ENCODE results near the gene GPC6.
A peak's percentile ranks its signal among the peaks of the same experiment; 100 is the strongest.

Gene GPC6

GRCh38 chr13:93529961-93530360, 303.4 kb downstream of the GPC6 start:
- TF ChIP-seq CTCF (IDR thresholded peaks at IDR 0.05; ENCODE audit: low read depth, low read length, missing control alignments), result no peak
- in situ Hi-C loops (cut with HindIII; ENCODE audit: low pct_ligation_motif_present, low sequenced_read_pairs), result no loop called here
- Histone ChIP-seq H3K27ac (no peak overlapping the region), H3K36me3 (replicated peaks) (no peaks in the 10 kb centered on the region), H3K4me3 (ENCODE audit: low read depth, low read length) (no peak overlapping the region), H3K27me3 (replicated peaks) (no peaks in the 10 kb centered on the region)
- no peak for DNase-seq

- H3K27ac ChIP-seq, result no peak overlapping the region
- H3K27me3 ChIP-seq (replicated peaks), result no peaks in the 10 kb centered on the region
- in situ Hi-C loops (cut with HindIII; ENCODE audit: low pct_ligation_motif_present, low sequenced_read_pairs), result no loop called here
- no peaks in the 10 kb centered on the region for H3K36me3 ChIP-seq (replicated peaks)
- no peak overlapping the region for H3K4me3 ChIP-seq (ENCODE audit: low read depth, low read length)
- TF ChIP-seq CTCF (IDR thresholded peaks at IDR 0.05; ENCODE audit: low read depth, low read length, missing control alignments), result no peak
- no peak for DNase-seq
Observed at GRCh38 chr13:93534181-93534700, 307.6 kb downstream of the GPC6 start.

GRCh38 chr13:93535251-93535650, 308.6 kb downstream of the GPC6 start:
- Histone ChIP-seq H3K36me3 (replicated peaks) (no peaks in the 10 kb centered on the region), H3K4me3 (ENCODE audit: low read depth, low read length) (no peak overlapping the region), H3K27ac (no peak overlapping the region), H3K27me3 (replicated peaks) (no peaks in the 10 kb centered on the region)
- in situ Hi-C loops (cut with HindIII; ENCODE audit: low pct_ligation_motif_present, low sequenced_read_pairs), result no loop called here
- peak; percentile 60 for DNase-seq
- TF ChIP-seq CTCF (IDR thresholded peaks at IDR 0.05; ENCODE audit: low read depth, low read length, missing control alignments), result no peak

- no peak for TF ChIP-seq CTCF (IDR thresholded peaks at IDR 0.05; ENCODE audit: low read depth, low read length, missing control alignments)
- Histone ChIP-seq H3K27ac (no peak overlapping the region), H3K4me3 (ENCODE audit: low read depth, low read length) (no peak overlapping the region), H3K36me3 (replicated peaks) (no peaks in the 10 kb centered on the region), H3K27me3 (replicated peaks) (no peaks in the 10 kb centered on the region)
- in situ Hi-C loops (cut with HindIII; ENCODE audit: low pct_ligation_motif_present, low sequenced_read_pairs), result no loop called here
- DNase-seq, result no peak
Observed at GRCh38 chr13:93539914-93540313, 313.3 kb downstream of the GPC6 start.

- Histone ChIP-seq H3K27me3 (replicated peaks) (no peaks in the 10 kb centered on the region), H3K4me3 (ENCODE audit: low read depth, low read length) (no peak overlapping the region), H3K27ac (no peak overlapping the region), H3K36me3 (replicated peaks) (no peaks in the 10 kb centered on the region)
- in situ Hi-C loops (cut with HindIII; ENCODE audit: low pct_ligation_motif_present, low sequenced_read_pairs), result no loop called here
- TF ChIP-seq CTCF (IDR thresholded peaks at IDR 0.05; ENCODE audit: low read depth, low read length, missing control alignments), result no peak
- no peak for DNase-seq
Observed at GRCh38 chr13:93547886-93548285, 321.3 kb downstream of the GPC6 start.

- in situ Hi-C loops (cut with HindIII; ENCODE audit: low pct_ligation_motif_present, low sequenced_read_pairs), result no loop called here
Observed at GRCh38 chr13:93549326-93550005, 322.9 kb downstream of the GPC6 start.

More at GRCh38 chr13:93549326-93550005, 322.9 kb downstream of the GPC6 start:
- TF ChIP-seq CTCF (IDR thresholded peaks at IDR 0.05; ENCODE audit: low read depth, low read length, missing control alignments), result no peak
- H3K27ac ChIP-seq, result no peak overlapping the region
- no peaks in the 10 kb centered on the region for H3K36me3 ChIP-seq (replicated peaks)
- no peaks in the 10 kb centered on the region for H3K27me3 ChIP-seq (replicated peaks)
- no peak overlapping the region for H3K4me3 ChIP-seq (ENCODE audit: low read depth, low read length)
- DNase-seq, result no peak

Measured in brain microvascular endothelial cell (primary cell).